DND-41 (cell line): ENCODE data around the gene PGBD1.

Experiments
- CTCF ChIP-seq: IDR thresholded peaks from 2 replicates; pipeline ENCODE4 v1.5.1; 2012; ENCODE audit warnings: borderline replicate concordance, low read length, moderate library complexity, mild to moderate bottlenecking; ENCODE audit not compliant: poor library complexity, severe bottlenecking; ENCODE audit errors: extremely low read depth
- EZH2 ChIP-seq: IDR thresholded peaks from 3 replicates; pipeline ENCODE4 v1.6.1; 2012; ENCODE audit warnings: borderline replicate concordance, low read depth, mild to moderate bottlenecking, moderate library complexity, low read length, inconsistent platforms; ENCODE audit not compliant: severe bottlenecking

DNA sequence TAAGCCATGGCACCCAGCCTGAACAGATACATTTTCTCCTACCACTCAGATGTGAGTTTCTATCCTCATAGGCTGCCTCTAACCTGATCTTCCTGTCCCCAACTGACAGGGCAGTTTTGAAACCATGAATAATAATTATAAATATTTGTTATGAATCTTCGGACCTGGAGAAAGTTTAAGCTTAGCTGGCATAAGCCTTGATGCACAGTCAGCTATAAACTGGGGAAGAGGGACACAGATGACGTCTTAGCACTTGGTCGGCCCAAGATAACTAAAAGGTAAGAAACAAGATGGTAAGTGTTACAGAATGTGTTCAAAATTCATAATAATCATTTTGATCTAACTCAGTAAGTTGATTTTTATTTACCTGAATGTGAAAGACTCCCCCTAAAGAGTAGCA lies 37.4 kb upstream of the PGBD1 start:
- TF ChIP-seq CTCF (no peak), EZH2 (no peak)
